HepG2 (cell line): ENCODE measurements around the gene CPT1C. TPM values are rescaled to one million over a fixed set of nuclear protein-coding genes. Genes with fewer than 3 reads are reported as not detected.

ENCODE experiments used
- ATAC-seq: fragments of 200-7000 bp; cut with Tn5 transposase; 3 replicates; pipeline ENCODE4 v1.9.1; 2020; ENCODE audit warnings: mild to moderate bottlenecking, moderate library complexity
- BruUV-seq: library from RNA; stranded (reverse); fragments of 400-500 nt; replicated peaks from 2 replicates; lab custom pipeline; 2021; lab: Mats Ljungman, UMichigan
- CTCF ChIA-PET: fragments of 300-600 bp; formaldehyde crosslinking; extraction: SDS; loops from one replicate; lab custom pipeline; 2021; ENCODE audit warnings: low total read pairs, inconsistent platforms, low intra/inter-chr PET ratio; lab: Yijun Ruan, JAX
- POLR2A ChIA-PET: fragments of 350-600 bp; sonication (Branson Sonifier 250); formaldehyde crosslinking; loops from one replicate; lab custom pipeline; 2020; ENCODE audit warnings: antibody characterized with exemption, inconsistent platforms; lab: Yijun Ruan, JAX
- DNase-seq: peaks from one replicate; pipeline ENCODE4 v3.0.0-alpha.2; 2015; ENCODE audit warnings: low spot score
- FAIRE-seq: peaks from 3 replicates; lab custom pipeline; 2011; peaks lifted over from hg19 to GRCh38; lab: Jason Lieb, UNC
- H2AFZ ChIP-seq: one replicate; pipeline ENCODE4 v1.6.1; 2011; ENCODE audit warnings: low read length, inconsistent platforms
- H3K27ac ChIP-seq: fragments of 300-600 bp; 3 replicates; pipeline ENCODE4 v1.8.0; 2011; ENCODE audit warnings: mixed run types, mild to moderate bottlenecking, mixed read lengths, low read length, inconsistent platforms; ENCODE audit not compliant: insufficient read depth; ENCODE audit errors: extremely low read length
- H3K27me3 ChIP-seq, 2 experiments: fragments of 200-600 bp in 1 of 2; 2 replicates in 1 of 2; 3 replicates in 1 of 2; pipeline versions ENCODE4 v1.6.0 to v1.8.0; 2011; ENCODE audit warnings: low read length in 2 of 2, mild to moderate bottlenecking in 2 of 2, moderate library complexity in 2 of 2, inconsistent platforms in 1 of 2; ENCODE audit not compliant: insufficient read depth in 2 of 2, control insufficient read depth in 1 of 2
- H3K36me3 ChIP-seq, 2 experiments: fragments of 200-600 bp in 1 of 2; replicated peaks in 1 of 2; 2 replicates in 1 of 2; 3 replicates in 1 of 2; pipeline versions ENCODE4 v1.5.1 to v1.8.0; 2011; ENCODE audit warnings: low read length in 2 of 2, inconsistent platforms in 1 of 2; ENCODE audit not compliant: insufficient read depth in 2 of 2, control insufficient read depth in 1 of 2
- H3K4me1 ChIP-seq: 2 replicates; pipeline ENCODE4 v1.5.1; 2012; ENCODE audit warnings: low read length, inconsistent platforms; ENCODE audit not compliant: insufficient read depth
- H3K4me2 ChIP-seq: 2 replicates; pipeline ENCODE4 v1.6.0; 2011; ENCODE audit warnings: low read depth, low read length, inconsistent platforms
- H3K4me3 ChIP-seq, 3 experiments: fragments of 200-600 bp in 1 of 3; sonication (generic), shearing (Covaris generic) in 1 of 3; replicated peaks in 1 of 3; 2 replicates each; pipeline ENCODE4 v1.5.1; 2011 to 2016; ENCODE audit warnings: low read length in 3 of 3, inconsistent platforms in 2 of 3, low read depth in 2 of 3, mild to moderate bottlenecking in 2 of 3, control low read depth in 1 of 3, mixed read lengths in 1 of 3; ENCODE audit not compliant: insufficient read depth in 1 of 3
- H3K79me2 ChIP-seq: one replicate; pipeline ENCODE4 v1.6.1; 2011; ENCODE audit warnings: low read length, inconsistent platforms; ENCODE audit not compliant: insufficient read depth
- H3K9ac ChIP-seq: 2 replicates; pipeline ENCODE4 v1.6.0; 2011; ENCODE audit warnings: mild to moderate bottlenecking, low read depth, low read length, inconsistent platforms; ENCODE audit not compliant: insufficient read depth
- H3K9me3 ChIP-seq: 2 replicates; pipeline ENCODE4 v1.5.1; 2012; ENCODE audit warnings: mild to moderate bottlenecking, low read length
- H4K20me1 ChIP-seq: 2 replicates; pipeline ENCODE4 v1.6.0; 2011; ENCODE audit warnings: inconsistent platforms, mild to moderate bottlenecking, low read length, moderate library complexity; ENCODE audit not compliant: insufficient read depth
- ARID3A ChIP-seq: IDR thresholded peaks from 2 replicates; pipeline ENCODE4 v1.6.1; 2012; ENCODE audit warnings: low read depth, low read length, improper control_type of control experiment
- FOXO1 ChIP-seq: sonication (generic); formaldehyde crosslinking; IDR thresholded peaks from 2 replicates; pipeline ENCODE4 v1.4.0; 2020; ENCODE audit warnings: missing genetic modification reagents
- FOXP1 ChIP-seq, 2 experiments: fragments of 450-650 bp in 1 of 2; IDR thresholded peaks; 2 replicates each; pipeline ENCODE4 v1.6.1; 2017 to 2018; ENCODE audit warnings: antibody characterized with exemption in 1 of 2
- KLF11 ChIP-seq: IDR thresholded peaks from 2 replicates; pipeline ENCODE4 v1.6.1; 2016; ENCODE audit warnings: missing compliant biosample characterization
- MEIS2 ChIP-seq: sonication (generic); formaldehyde crosslinking; IDR thresholded peaks from 2 replicates; pipeline ENCODE4 v1.9.0; 2021; ENCODE audit warnings: mild to moderate bottlenecking, missing genetic modification reagents
- POLR2A ChIP-seq, 2 experiments: IDR thresholded peaks; 2 replicates each; pipeline ENCODE4 v1.6.1; 2011; ENCODE audit warnings: low read depth in 2 of 2, low read length in 2 of 2, mild to moderate bottlenecking in 1 of 2, moderate library complexity in 1 of 2; ENCODE audit not compliant: insufficient read depth in 1 of 2
- PREB ChIP-seq: sonication (generic); formaldehyde crosslinking; IDR thresholded peaks from 2 replicates; pipeline ENCODE4 v1.4.0; 2020; ENCODE audit warnings: missing genetic modification reagents
- THAP11 ChIP-seq: IDR thresholded peaks from 2 replicates; pipeline ENCODE4 v1.6.1; 2016; ENCODE audit warnings: missing biosample characterization, missing genetic modification reagents
- ZNF335 ChIP-seq: sonication (generic); formaldehyde crosslinking; IDR thresholded peaks from 2 replicates; pipeline ENCODE4 v1.4.0; 2020; ENCODE audit warnings: missing genetic modification reagents
- ZSCAN29 ChIP-seq: sonication (generic); formaldehyde crosslinking; conservative IDR thresholded peaks from 2 replicates; pipeline ENCODE4 v1.4.0; 2020; ENCODE audit warnings: mild to moderate bottlenecking, missing genetic modification reagents
- WGBS: methylation state at CpG from one replicate; pipeline ENCODE4 v1.1.6; 2017; ENCODE audit warnings: low lambda C conversion rate; 5-methylcytosine and 5-hydroxymethylcytosine counted together
- in situ Hi-C: cut with HindIII; loops from 2 replicates; pipeline ENCODE4 v1.10.0; 2017; ENCODE audit warnings: low pct_unique_long_range_greater_than_20kb; ENCODE audit not compliant: extremely low pct_ligation_motif_present
- intact Hi-C: fragments of 100-400 bp; cut with micrococcal nuclease; formaldehyde crosslinking; loops from one replicate; pipeline ENCODE4 v1.10.0; 2022; ENCODE audit not compliant: unreplicated experiment
- polyA plus RNA-seq, 8 experiments: library from polyadenylated mRNA; depleted of rRNA in 3 of 8; stranded (reverse) in 7 of 8; unstranded in 1 of 8; fragments of >200 nt; fragmentation: Illumina TruSeq in 4 of 8; extraction: Trizol in 4 of 8; gene quantifications; 2 replicates each; pipeline versions ENCODE4 v1.2.1 to v1.2.3, GENCODE V29; 2011 to 2016; ENCODE audit warnings: low read depth in 4 of 8, missing spikeins in 1 of 8, mixed read lengths in 1 of 8; ENCODE audit not compliant: insufficient read depth in 1 of 8
- total RNA-seq, 5 experiments: library from RNA; depleted of rRNA; stranded (reverse); fragments of >200 nt; fragmentation: Illumina TruSeq; extraction: Trizol; gene quantifications; 2 replicates each; pipeline ENCODE4 v1.2.3, GENCODE V29; 2016; ENCODE audit warnings: low read depth in 1 of 5

Gene CPT1C
- total and polyA plus RNA-seq, 2 of the 13 experiments (the other 11 are each of a cell fraction or from before 2014, with no cell fraction given) = 0.18 TPM; not detected in 1

DNA sequence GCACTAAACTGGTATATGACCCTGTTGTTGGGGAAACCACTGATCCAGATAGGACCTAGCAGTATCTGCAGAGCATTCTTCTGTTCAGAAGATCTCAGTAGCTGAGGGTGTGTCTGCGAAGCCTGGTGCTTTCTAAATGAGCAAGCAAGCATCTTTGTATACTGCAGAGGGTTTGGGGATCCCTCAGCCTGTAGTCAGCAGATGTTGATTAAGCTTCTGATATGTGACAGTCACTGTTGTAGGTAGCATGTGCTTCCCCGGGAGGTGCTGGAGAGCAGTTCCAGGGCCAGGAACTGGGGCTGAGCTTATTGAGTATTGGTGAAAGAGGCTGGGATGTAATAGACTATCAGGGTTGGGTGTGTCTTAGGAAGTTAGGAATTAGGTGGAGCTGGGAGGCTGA lies 47.5 kb upstream of the CPT1C start:
- intact Hi-C loops = loop anchor here (5.0 kb wide), 1 partner anchor 34 kb away; the partner anchor contains the start of gene PRMT1
- Histone ChIP-seq H3K36me3 (peaks cover 7 to 9% of the 10 kb centered on the region in 2 experiments; a peak in 3 of 5 replicates), H2AFZ (no peak overlapping the region), H3K4me3 (peak overlapping the region in 2 of 3 experiments; percentile 20 to 85; a peak in 2 of 6 replicates), H3K4me1 (peaks cover 52% of the 10 kb centered on the region), H3K4me2 (peak overlapping the region; percentile 82), H3K27me3 (no peaks in the 10 kb centered on the region; a peak in 1 of 5 replicates), H3K9ac (peak overlapping the region; percentile 99), H4K20me1 (no peaks in the 10 kb centered on the region), H3K9me3 (no peaks in the 10 kb centered on the region), H3K79me2 (peaks cover 31% of the 10 kb centered on the region), H3K27ac (peak overlapping the region; percentile 86)
- FAIRE-seq (peak; percentile 36), DNase-seq (no peak), ATAC-seq (no peak)
- 79% methylated on average over 2 of the region's 2 CpGs for WGBS
- in situ Hi-C loops = no loop called here
- BruUV-seq = no TSS peak
- CTCF ChIA-PET = interaction anchor here (1.3 kb wide), 1 partner anchor 33 kb away, joined by 3 read pairs; no protein-coding TSS in a partner anchor
- POLR2A ChIA-PET = interaction anchor here (1.1 to 4.6 kb wide), 5 partner anchors 14 to 191 kb away, joined by 5 to 92 read pairs (median 6); partner anchors contain the start of genes ALDH16A1, BCL2L12, IRF3 and PRMT1
- TF ChIP-seq MEIS2 = no peak
- no peak for TF ChIP-seq ZNF335
- TF ChIP-seq FOXP1 (IDR thresholded peaks at IDR 0.05) = no peak
- no peak for TF ChIP-seq FOXP1 (CRISPR knock-in tag; IDR thresholded peaks at IDR 0.05)
- no peak for TF ChIP-seq FOXO1 (CRISPR knock-in tag)
- TF ChIP-seq PREB (CRISPR knock-in tag) = no peak
- TF ChIP-seq ZSCAN29 (CRISPR knock-in tag) = no peak
- TF ChIP-seq POLR2A (IDR thresholded peaks at IDR 0.05; ENCODE audit: insufficient read depth in 1 of 2, low read depth in 2 of 2, low read length in 2 of 2) = 0 out of 4 replicates have a peak, but pooled peaks of 1 of the 2 experiments have one; percentile 7
- no peak for TF ChIP-seq KLF11 (CRISPR knock-in tag)
- TF ChIP-seq ARID3A = no peak
- TF ChIP-seq THAP11 = peak; percentile 25; the same call in 1 of the 2 replicates
